GM15510 (cell line): Measurements from ENCODE around the gene ASB18.

Experiments used
- POLR2A ChIP-seq: IDR thresholded peaks from 3 replicates; pipeline ENCODE4 v1.6.1; 2011; ENCODE audit warnings: borderline replicate concordance; ENCODE audit not compliant: insufficient read length; ENCODE audit errors: extremely low read depth

ASB18 gene

GRCh38 chr2:236169151-236169721 lies 95.0 kb downstream of the ASB18 start:
- no peak for TF ChIP-seq POLR2A

- no peak for TF ChIP-seq POLR2A
Measured at GRCh38 chr2:236168110-236169080, 95.8 kb downstream of the ASB18 start, which contains the start of gene GBX2. Gene GBX2 (minus strand): TSS chr2:236168386. CDS start chr2:236167971, 415 bp downstream.

GRCh38 chr2:236167297-236168109 lies 96.7 kb downstream of the ASB18 start:
- TF ChIP-seq POLR2A: no peak

- TF ChIP-seq POLR2A: no peak
Measured at GRCh38 chr2:236166796-236167296, 97.4 kb downstream of the ASB18 start.

- TF ChIP-seq POLR2A: no peak
Measured at GRCh38 chr2:236165842-236166795, 98.1 kb downstream of the ASB18 start.

GRCh38 chr2:236164925-236165841 lies 99.0 kb downstream of the ASB18 start:
- TF ChIP-seq POLR2A: no peak

GRCh38 chr2:236164201-236164924 lies 99.8 kb downstream of the ASB18 start:
- TF ChIP-seq POLR2A: no peak

GRCh38 chr2:236163471-236164200 lies 100.6 kb downstream of the ASB18 start:
- TF ChIP-seq POLR2A: no peak

- no peak for TF ChIP-seq POLR2A
Measured at GRCh38 chr2:236162882-236163470, 101.2 kb downstream of the ASB18 start.

- TF ChIP-seq POLR2A: no peak
Measured at GRCh38 chr2:236162031-236162845, 102.0 kb downstream of the ASB18 start.
